AG09309 (cell line): ENCODE results near the gene CDK15.

Experiments
- DNase-seq: peaks from one replicate; pipeline ENCODE4 v3.0.0-alpha.2; 2010; ENCODE audit warnings: low read depth
- H3K4me3 ChIP-seq: 2 replicates; pipeline ENCODE4 v1.5.1; 2011; ENCODE audit warnings: mild to moderate bottlenecking, low read depth, low read length, moderate library complexity; ENCODE audit not compliant: control insufficient read depth
- TF ChIP-seq, protein P1 (sequence below): IDR thresholded peaks from 2 replicates; pipeline ENCODE4 v1.5.1; 2011; ENCODE audit warnings: mild to moderate bottlenecking, low read depth, low read length, inconsistent platforms; ENCODE audit not compliant: insufficient read depth, control insufficient read depth; ENCODE audit errors: missing control alignments

CDK15 gene

DNA sequence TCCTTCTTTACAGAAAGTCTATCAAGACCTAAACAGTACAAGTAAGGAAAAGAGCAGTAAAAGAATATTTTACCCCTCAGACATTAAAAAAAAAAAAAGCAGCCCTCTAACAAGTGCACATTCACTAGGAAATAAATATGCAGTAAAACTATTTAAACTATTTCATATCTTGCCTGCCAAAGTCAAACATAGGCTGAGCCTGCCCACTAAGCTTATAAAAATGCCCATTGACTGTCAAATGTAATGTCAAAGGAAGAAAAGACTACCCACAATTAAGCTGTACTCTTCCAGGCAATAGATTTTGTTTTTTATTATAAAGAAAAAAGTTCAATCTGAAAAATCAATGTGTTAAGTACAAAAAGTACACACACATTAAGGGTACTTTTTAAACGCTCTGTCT is 37.4 kb upstream of the CDK15 start:
- H3K4me3 ChIP-seq, result no peak overlapping the region
- peak; percentile 21 for DNase-seq
- TF ChIP-seq, protein P1, sequence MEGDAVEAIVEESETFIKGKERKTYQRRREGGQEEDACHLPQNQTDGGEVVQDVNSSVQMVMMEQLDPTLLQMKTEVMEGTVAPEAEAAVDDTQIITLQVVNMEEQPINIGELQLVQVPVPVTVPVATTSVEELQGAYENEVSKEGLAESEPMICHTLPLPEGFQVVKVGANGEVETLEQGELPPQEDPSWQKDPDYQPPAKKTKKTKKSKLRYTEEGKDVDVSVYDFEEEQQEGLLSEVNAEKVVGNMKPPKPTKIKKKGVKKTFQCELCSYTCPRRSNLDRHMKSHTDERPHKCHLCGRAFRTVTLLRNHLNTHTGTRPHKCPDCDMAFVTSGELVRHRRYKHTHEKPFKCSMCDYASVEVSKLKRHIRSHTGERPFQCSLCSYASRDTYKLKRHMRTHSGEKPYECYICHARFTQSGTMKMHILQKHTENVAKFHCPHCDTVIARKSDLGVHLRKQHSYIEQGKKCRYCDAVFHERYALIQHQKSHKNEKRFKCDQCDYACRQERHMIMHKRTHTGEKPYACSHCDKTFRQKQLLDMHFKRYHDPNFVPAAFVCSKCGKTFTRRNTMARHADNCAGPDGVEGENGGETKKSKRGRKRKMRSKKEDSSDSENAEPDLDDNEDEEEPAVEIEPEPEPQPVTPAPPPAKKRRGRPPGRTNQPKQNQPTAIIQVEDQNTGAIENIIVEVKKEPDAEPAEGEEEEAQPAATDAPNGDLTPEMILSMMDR, result no peak

DNA sequence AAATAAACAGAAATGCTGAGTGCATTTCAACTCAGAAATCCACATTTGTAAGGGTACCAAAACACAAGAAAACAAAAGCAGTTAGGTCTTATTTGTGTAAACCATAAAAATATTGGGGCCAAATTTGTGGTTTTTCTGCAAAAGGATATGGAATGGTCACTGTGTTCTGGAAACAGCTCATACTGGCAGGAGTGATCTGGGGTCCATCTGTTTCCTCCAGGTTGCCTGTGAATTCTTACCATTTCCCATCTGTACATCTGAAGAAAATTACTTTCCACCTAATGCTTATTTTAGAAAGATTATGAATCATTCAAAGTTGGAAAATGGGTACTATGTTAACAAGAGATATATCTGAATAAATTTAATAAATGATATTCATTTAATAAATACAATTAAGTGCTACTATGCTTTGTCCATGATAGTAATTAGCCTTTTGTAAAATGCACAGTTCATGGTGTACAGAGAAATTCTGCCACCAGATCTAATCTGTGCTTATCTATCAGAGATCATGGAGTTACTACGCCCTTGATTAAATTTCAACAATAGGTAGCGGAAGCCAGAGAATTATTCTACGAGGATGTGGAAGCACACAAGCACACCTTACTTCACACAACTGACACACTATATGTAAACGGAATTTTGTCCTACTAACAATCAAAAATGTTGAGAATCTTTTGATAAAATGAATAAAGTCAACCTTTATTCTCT is 36.5 kb upstream of the CDK15 start:
- TF ChIP-seq, protein P1, result no peak
- DNase-seq, result no peak
- no peak overlapping the region for H3K4me3 ChIP-seq

- TF ChIP-seq, protein P1, result no peak
- DNase-seq, result no peak
These were observed 32.3 kb upstream of the CDK15 start for GRCh38 chr2:201773990-201774389.

GRCh38 chr2:201774546-201774945 is 31.8 kb upstream of the CDK15 start:
- TF ChIP-seq, protein P1, result no peak
- DNase-seq, result no peak
- H3K4me3 ChIP-seq, result no peak overlapping the region

More at GRCh38 chr2:201773990-201774389, 32.3 kb upstream of the CDK15 start:
- no peak overlapping the region for H3K4me3 ChIP-seq

DNA sequence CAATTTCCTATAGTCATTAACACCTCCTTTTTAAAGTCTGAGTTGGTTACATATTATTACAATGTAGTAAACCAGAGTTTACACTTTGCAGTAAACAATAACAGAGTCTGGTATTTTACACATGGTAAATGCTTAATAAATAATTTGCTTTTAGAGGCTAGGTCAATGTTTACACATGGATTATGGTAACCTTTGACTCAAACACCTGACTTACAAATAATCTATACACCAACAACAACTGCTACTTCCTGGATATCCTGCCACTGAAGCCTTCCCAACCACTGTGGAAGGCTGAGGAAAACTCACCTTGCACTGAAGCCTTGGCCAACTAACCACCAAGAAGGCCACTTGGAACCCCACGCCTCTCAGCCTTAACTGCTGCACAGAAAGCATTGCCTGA is 31.0 kb upstream of the CDK15 start:
- TF ChIP-seq, protein P1, result no peak
- H3K4me3 ChIP-seq, result no peak overlapping the region
- DNase-seq, result no peak

DNA sequence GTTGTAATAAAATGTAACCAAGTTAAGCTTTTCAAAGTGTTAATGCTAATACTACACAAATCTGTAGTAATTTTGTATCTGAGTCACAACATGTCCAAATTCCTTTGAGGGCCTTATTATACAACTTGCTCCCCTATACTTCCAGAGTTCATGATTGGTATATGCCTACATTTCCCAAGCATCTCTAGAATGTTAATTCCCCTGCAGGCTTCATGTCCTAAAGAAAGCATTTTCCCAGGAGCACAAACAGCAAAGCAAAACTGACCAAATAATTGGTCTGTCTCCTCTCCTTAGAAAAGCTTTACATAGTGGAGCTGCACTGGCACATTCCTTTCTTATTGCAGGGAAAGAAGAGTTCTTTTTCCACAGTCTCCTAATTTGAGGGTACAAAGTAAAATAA is 29.3 kb upstream of the CDK15 start:
- DNase-seq, result no peak
- H3K4me3 ChIP-seq, result no peak overlapping the region
- TF ChIP-seq, protein P1, result no peak
